ENCODE measurements around the gene CTDNEP1.

GRCh38 chr17:7280519-7281073, 29.1 kb upstream of the CTDNEP1 start:
- TF ChIP-seq CTCF (IDR thresholded peaks at IDR 0.05) = peak; percentile 82 to 98 (median 97)
- TF ChIP-seq POLR2A (IDR thresholded peaks at IDR 0.05) = no peak
